GM18507 (cell line): Measurements from ENCODE around the gene GLRA2.
"Not testable (repeated sequence)": the region's sequence is repeated elsewhere in the genome, so short reads cannot be mapped to it uniquely, and the experiment has no call there.

Experiments
- DNase-seq: peaks from one replicate; pipeline ENCODE4 v3.0.0; 2011; ENCODE audit warnings: low read depth; ENCODE audit not compliant: insufficient read length; ENCODE audit errors: extremely low spot score
- FAIRE-seq: peaks from 2 replicates; lab custom pipeline; 2011; peaks lifted over from hg19 to GRCh38; lab: Jason Lieb, UNC

The GLRA2 gene

GRCh38 chrX:14590216-14590615 lies 60.9 kb downstream of the GLRA2 start:
- DNase-seq (no peak), FAIRE-seq (no peak)

DNA sequence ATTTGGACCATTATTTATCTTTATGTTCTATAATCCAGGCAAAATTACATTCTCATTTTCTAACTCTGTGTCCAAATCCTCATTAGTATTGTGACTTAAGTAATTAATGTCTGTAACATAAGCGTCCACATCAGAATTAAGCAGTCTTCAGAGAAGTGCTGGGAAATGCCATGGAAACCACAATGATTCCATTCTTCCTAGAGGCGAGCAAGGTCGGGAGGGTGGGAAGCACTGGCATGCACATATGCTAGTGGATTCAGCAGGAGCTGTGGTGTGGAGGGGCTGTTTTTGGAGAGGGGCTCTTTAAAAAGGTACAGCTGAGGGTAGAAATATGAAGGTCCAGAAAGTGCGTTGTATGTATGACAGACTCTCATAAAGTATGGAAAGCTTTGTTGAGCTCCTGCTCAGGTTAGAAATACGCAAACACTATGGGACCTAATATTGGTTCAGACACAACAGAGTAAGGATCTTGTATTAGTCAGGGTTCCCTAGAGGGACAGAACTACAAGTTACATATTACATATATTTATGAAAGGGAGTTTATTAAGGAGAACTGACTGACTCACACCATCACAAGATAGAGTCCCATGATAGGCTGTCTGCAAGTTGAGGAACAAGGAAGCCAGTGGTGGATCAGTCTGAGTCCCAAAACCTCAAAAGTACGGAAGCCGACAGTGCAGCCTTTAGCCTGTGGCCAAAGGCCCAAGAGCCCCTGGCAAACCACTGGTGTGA lies 61.5 kb downstream of the GLRA2 start:
- DNase-seq (no peak), FAIRE-seq (no peak)

GRCh38 chrX:14591976-14592375 lies 62.6 kb downstream of the GLRA2 start:
- DNase-seq = no peak
- FAIRE-seq = peak; percentile 21

DNA sequence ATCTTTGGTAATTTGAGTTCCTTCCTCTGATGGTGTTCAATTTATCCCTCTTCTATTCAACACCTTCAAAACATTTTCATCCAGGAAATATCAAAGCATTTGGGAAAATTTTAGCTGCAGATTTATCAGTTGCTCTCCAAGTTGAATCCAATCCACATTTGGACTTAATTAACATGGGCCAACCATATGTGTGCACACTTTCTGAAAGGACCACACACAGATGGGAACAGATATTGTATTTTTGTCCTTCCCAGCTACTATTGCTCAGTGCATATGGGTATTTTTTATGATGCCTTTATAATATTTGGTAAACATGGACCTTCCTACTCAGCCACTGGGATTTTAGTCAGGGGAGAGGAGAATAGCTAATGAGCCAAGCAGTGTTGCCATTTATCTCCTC lies 65.2 kb downstream of the GLRA2 start:
- no peak for DNase-seq
- FAIRE-seq = no peak

GRCh38 chrX:14598330-14598729 lies 69.0 kb downstream of the GLRA2 start:
- DNase-seq (no peak), FAIRE-seq (no peak)

- DNase-seq (no peak), FAIRE-seq (no peak)
These were observed 78.2 kb downstream of the GLRA2 start for GRCh38 chrX:14607446-14607985.

DNA sequence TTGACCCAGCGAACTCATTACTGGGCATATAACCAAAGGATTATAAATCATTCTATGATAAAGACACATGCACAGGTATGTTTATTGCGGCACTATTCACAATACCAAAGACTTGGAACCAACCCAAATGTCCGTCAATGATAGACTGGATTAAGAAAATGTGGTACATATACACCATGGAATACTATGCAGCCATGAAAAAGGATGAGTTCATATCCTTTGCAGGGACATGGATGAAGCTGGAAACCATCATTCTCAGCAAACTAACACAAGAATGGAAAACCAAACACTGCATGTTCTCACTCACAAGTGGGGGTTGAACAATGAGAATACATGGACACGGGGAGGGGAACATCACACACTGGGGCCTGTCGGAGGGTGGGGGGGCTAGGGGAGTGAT lies 83.1 kb downstream of the GLRA2 start:
- FAIRE-seq, DNase-seq: not testable (repeated sequence)

GRCh38 chrX:14616301-14616700 lies 87.0 kb downstream of the GLRA2 start:
- FAIRE-seq (no peak), DNase-seq (no peak)

- no peak for DNase-seq
- no peak for FAIRE-seq
These were observed 87.5 kb downstream of the GLRA2 start for GRCh38 chrX:14616836-14617235.

GRCh38 chrX:14618177-14618965 lies 89.0 kb downstream of the GLRA2 start:
- no peak for FAIRE-seq

GRCh38 chrX:14630733-14631132 lies 101.4 kb downstream of the GLRA2 start:
- DNase-seq (no peak), FAIRE-seq (no peak)

More at GRCh38 chrX:14618177-14618965, 89.0 kb downstream of the GLRA2 start:
- no peak for DNase-seq

GRCh38 chrX:14641681-14642655 lies 112.6 kb downstream of the GLRA2 start:
- DNase-seq = no peak

GRCh38 chrX:14660970-14661369 lies 131.6 kb downstream of the GLRA2 start:
- FAIRE-seq (no peak), DNase-seq (no peak)

More at GRCh38 chrX:14641681-14642655, 112.6 kb downstream of the GLRA2 start:
- no peak for FAIRE-seq

DNA sequence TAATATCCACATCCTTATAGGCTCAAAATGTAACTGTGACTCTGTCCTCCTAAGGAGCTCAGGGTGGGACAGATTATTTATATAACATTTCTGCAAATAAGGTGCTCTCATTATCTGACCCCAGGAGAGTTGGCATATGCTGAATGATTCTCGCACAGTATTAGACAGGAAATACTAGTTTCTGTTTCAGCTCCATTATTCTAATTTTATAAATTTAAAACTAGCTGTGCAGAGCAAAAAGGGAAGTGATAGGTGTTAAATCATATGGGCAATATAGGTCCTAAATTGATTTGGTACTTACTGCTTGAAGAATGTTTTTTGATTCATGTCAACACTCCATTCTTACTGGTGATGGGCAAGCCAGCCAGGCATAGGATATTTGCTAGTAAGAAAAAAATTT lies 141.5 kb downstream of the GLRA2 start:
- FAIRE-seq (peak; percentile 78), DNase-seq (no peak)

DNA sequence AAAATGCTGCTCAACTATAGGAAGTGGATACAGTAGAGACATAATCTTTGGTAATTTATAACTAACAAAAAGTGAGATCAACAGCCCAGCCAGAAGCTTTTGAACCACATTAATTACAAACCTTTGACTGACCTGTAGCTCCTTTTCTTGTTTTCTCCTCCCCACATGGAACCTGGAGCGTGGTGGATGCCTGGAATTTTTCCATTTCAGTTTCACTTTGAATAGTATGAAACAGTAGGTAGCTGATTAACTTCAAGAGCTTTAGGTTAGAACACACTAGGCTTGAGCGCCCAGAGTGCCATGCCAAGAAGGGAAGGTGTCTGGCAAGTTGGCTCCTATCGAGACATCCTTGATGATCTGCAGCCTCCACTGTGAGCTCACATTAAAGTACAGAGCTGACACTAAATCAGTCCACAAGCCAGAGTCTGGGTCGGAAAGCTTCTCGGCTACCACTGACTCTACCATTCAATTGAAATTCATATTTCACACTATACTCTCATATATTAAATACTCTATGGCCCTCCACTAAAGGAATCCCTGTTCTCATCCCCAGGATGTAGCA lies 143.4 kb downstream of the GLRA2 start:
- DNase-seq (no peak), FAIRE-seq (peak; percentile 76)

- no peak for DNase-seq
- peak; percentile 15 for FAIRE-seq
These were observed 143.9 kb downstream of the GLRA2 start for GRCh38 chrX:14673236-14673635.

- FAIRE-seq (peak; percentile 98), DNase-seq (no peak)
These were observed 144.4 kb downstream of the GLRA2 start for GRCh38 chrX:14673764-14674163.

GRCh38 chrX:14675500-14675899 lies 146.2 kb downstream of the GLRA2 start:
- FAIRE-seq (no peak), DNase-seq (no peak)

GRCh38 chrX:14676431-14676830 lies 147.1 kb downstream of the GLRA2 start:
- FAIRE-seq (no peak), DNase-seq (no peak)
